HG02798 (cell line): Measurements from ENCODE around the gene KCMF1.

Experiments
- ATAC-seq: cut with Tn5 transposase; IDR thresholded peaks from one replicate; pipeline ENCODE4 v1.9.1; 2021; ENCODE audit warnings: mild to moderate bottlenecking; ENCODE audit not compliant: unreplicated experiment, poor library complexity

The KCMF1 gene

GRCh38 chr2:85071096-85071495 is 100.1 kb downstream of the KCMF1 start:
- ATAC-seq: no peak

DNA sequence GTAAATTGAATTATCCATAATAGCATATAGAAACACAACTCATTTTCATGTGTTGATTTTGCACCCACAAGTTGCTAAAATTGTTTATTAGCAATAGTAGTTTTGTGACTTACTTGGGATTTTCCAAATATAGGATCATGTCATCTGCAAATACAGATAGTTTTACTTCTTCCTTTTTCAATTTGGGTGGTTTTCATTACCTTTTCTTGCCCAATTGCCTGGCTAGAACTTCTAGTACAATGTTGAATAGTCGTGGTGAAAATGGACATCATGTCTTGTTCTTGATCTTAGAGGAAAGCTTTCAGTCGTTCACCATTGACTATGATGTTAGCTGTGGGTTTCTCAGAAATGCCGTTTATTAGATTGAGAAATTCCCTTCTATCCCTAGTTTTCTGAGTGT is 102.1 kb downstream of the KCMF1 start:
- no peak for ATAC-seq

- no peak for ATAC-seq
Measured at GRCh38 chr2:85076618-85077274, 105.8 kb downstream of the KCMF1 start.

DNA sequence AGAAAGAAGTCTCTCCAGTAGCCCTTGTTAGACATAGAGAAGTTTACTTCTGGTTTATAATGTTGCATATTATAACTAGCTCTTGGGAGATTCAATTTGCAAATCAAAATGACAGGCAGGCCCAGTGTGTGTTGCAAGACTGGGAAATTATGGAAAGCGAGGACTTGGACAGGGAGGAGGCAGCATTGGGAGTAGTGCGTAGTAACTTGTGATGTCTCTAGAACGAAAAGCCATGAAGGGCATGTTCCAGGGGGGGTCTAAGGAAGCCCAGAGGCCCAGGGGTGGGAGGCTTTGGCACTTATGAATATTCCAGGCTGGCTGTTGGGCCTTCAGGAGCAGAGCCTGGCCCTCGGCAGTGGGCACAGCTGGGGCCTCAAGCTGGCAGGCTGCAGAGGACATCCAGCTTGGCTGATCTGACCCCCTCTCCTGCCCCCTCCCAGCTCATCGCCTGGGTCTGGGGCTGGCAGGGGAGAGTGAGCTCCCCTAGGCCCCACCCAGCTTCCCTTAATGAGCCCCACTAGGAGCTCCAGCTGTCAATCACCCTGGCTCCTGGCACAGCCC is 107.0 kb downstream of the KCMF1 start:
- no peak for ATAC-seq

DNA sequence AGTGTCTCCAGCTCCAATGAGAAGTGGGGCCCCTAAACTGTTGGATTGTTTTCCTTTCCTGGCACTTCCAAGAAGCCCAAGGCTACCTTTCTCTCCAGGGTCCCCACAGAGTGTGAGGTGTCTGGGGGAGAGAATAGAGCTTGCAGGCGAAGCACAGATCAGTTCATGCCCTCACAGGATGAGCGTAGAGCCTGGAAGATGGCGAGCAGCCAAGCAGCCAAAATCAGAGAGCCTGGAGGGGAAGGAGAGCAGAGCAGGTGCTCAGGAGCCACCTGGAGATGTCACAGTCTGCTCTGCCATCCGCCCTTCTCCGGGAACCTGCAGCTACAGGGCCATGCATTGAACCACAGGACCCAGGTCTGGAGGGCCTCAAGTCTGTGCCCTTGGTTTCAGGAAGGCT is 107.6 kb downstream of the KCMF1 start:
- no peak for ATAC-seq

DNA sequence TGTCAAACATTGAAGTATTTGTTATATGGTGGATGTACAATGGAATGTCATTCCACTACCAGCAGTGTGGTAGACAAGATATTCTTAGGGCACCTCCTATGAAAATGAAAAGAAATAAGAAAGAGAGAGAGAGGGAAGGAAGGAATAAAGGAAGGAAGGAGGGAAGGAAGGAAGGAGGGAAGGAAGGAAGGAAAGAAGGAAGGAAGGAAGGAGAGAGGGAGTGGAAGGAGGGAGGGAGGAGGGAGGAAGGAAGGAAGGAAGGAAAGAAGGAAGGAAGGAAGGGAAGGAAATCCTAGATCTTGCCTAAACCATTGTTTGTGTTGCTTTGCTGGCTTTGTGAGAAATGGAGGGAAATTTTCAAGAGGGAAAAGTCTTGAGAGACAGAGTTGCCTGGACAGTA is 112.1 kb downstream of the KCMF1 start:
- ATAC-seq: no peak

- ATAC-seq: no peak
Measured at GRCh38 chr2:85085563-85085962, 114.6 kb downstream of the KCMF1 start.

GRCh38 chr2:85087541-85087940 is 116.6 kb downstream of the KCMF1 start:
- ATAC-seq: no peak

DNA sequence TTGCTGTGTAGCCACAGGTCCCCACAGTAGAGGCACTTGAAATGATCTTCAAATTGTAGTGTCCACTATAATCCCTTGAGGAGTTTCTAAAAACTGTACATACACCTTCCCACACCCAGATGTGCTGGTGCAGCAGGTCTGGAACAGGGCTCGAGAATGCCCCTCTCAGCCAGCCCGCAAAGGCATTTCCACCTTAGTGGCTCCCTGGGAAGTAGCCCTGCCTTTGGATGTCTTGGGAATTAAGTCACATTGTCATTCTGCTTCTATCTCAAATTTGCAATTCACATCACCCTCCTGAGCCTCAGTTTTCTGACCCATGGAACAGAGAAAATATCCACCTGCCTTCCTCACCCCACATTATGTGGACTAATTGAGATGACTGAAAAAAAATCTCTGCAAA is 118.0 kb downstream of the KCMF1 start:
- no peak for ATAC-seq

DNA sequence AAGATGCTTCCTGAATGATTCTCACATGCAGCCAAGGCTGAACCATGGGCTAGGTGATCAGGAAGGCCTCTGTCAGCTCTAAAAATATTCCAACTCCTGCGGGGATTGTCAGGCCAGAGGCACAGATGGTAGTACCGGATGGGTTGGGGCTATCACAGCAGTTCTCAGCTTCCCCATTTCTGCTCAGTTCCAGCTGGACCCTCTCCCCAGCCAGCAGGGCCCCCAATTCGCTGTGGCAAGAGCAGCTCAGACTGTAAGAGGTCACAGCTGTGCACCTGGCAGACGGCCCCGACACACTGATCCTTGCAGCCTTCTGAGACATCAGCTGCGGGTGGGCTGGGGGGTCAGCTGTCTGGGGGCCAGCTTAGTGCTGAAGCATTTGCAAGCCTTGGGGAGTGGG is 118.6 kb downstream of the KCMF1 start:
- ATAC-seq: no peak

DNA sequence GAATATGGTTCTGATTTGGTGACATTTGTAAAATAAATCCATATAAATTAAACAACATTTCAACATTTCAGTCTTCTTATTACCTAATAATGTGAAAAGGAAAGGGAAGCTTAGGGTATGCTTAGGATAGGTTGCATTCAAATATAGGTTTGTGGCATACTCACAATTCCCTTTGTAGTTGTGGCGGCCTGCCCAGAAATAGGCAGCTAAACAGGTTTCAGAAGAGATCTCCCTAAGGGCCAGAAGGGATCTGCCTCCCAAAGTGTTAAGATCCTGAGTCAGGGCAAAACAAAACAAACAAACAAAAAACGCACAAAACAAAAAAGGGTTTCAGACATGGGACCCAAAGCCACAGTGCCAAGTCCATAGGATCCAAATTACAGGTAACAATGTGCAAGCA is 120.9 kb downstream of the KCMF1 start:
- ATAC-seq: no peak

- ATAC-seq: no peak
Measured at GRCh38 chr2:85095094-85095493, 124.1 kb downstream of the KCMF1 start.

- ATAC-seq: no peak
Measured at GRCh38 chr2:85096616-85097015, 125.7 kb downstream of the KCMF1 start.

- ATAC-seq: no peak
Measured at GRCh38 chr2:85104228-85104627, 133.3 kb downstream of the KCMF1 start.

DNA sequence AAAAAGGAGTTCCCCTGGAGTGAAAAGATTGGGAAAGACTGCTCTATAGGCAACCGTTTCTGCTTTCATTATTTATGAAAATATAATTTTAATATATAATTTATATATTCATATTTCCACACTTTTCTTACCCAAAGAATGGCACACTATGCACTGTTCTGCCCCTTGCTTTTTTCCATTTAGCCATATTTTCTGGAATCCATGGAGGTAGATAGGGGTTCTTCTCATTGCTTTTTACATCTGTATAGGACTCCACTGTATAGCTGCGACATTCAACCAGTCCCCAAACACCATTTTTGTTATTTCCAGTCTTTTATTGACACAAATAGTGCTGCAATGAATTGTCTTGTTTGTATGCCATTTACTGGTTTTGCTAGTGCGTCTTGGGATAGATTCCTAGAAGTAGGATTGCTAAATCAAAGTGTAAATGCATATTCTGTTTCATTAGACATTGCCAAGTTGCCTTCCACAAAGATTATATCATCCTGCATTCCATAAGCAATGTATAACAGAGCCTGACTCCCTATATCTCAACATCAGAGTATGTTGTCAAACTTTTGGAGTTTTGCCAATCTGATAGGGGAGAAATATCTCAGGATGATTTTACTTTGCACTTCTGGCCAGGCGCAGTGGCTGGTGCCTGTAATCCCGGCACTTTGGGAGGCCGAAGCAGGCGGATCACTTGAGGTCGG is 135.7 kb downstream of the KCMF1 start:
- ATAC-seq: no peak
